IMR-90 (cell line): ENCODE measurements around the gene TNK2.

Experiments
- BHLHE40 ChIP-seq: fragments of 150-350 bp; IDR thresholded peaks from 2 replicates; pipeline ENCODE4 v1.6.1; 2016; ENCODE audit warnings: mild to moderate bottlenecking, low read depth, low read length
- CEBPB ChIP-seq: IDR thresholded peaks from 2 replicates; pipeline ENCODE4 v1.6.1; 2012; ENCODE audit warnings: low read depth, low read length, improper control_type of control experiment
- CHD1 ChIP-seq: IDR thresholded peaks from 2 replicates; pipeline ENCODE4 v1.6.1; 2012; ENCODE audit warnings: low read depth, low read length, improper control_type of control experiment
- CTCF ChIP-seq: conservative IDR thresholded peaks from 2 replicates; pipeline ENCODE4 v1.5.1; 2012; ENCODE audit warnings: mild to moderate bottlenecking, low read depth, low read length, improper control_type of control experiment
- FOS ChIP-seq: fragments of 150-350 bp; IDR thresholded peaks from 2 replicates; pipeline ENCODE4 v1.6.1; 2016; ENCODE audit warnings: low read depth, low read length
- MAZ ChIP-seq: IDR thresholded peaks from 2 replicates; pipeline ENCODE4 v1.6.1; 2012; ENCODE audit warnings: low read depth, mild to moderate bottlenecking, low read length, improper control_type of control experiment, moderate library complexity, borderline replicate concordance
- MXI1 ChIP-seq: IDR thresholded peaks from 2 replicates; pipeline ENCODE4 v1.6.1; 2012; ENCODE audit warnings: low read depth, mild to moderate bottlenecking, low read length, moderate library complexity, borderline replicate concordance
- POLR2A ChIP-seq: IDR thresholded peaks from 2 replicates; pipeline ENCODE4 v1.6.1; 2012; ENCODE audit warnings: mild to moderate bottlenecking, low read depth, low read length
- RAD21 ChIP-seq: IDR thresholded peaks from 2 replicates; pipeline ENCODE4 v1.6.1; 2012; ENCODE audit warnings: low read length, improper control_type of control experiment
- RCOR1 ChIP-seq: IDR thresholded peaks from 2 replicates; pipeline ENCODE4 v1.6.1; 2012; ENCODE audit warnings: mild to moderate bottlenecking, low read length, improper control_type of control experiment; ENCODE audit not compliant: insufficient replicate concordance
- RFX5 ChIP-seq: IDR thresholded peaks from 2 replicates; pipeline ENCODE4 v1.8.0; 2012; ENCODE audit warnings: low read depth, mild to moderate bottlenecking, low read length, moderate library complexity
- SMC3 ChIP-seq: fragments of 150-350 bp; IDR thresholded peaks from 2 replicates; pipeline ENCODE4 v1.6.1; 2016; ENCODE audit warnings: low read depth, mild to moderate bottlenecking, antibody characterized with exemption, low read length, moderate library complexity
- USF2 ChIP-seq: fragments of 150-350 bp; IDR thresholded peaks from 2 replicates; pipeline ENCODE4 v1.6.1; 2017; ENCODE audit warnings: mild to moderate bottlenecking, antibody characterized with exemption, low read length, low read depth

- TF ChIP-seq POLR2A = no peak
- no peak for TF ChIP-seq MAZ
- no peak for TF ChIP-seq CTCF
- no peak for TF ChIP-seq SMC3
- no peak for TF ChIP-seq USF2
- TF ChIP-seq MXI1 = no peak
- TF ChIP-seq BHLHE40 = no peak
- TF ChIP-seq RAD21 = no peak
- TF ChIP-seq FOS = no peak
- TF ChIP-seq RCOR1 = no peak
- no peak for TF ChIP-seq CEBPB
- no peak for TF ChIP-seq CHD1
- TF ChIP-seq RFX5 = no peak
Measured at GRCh38 chr3:195856410-195857084, 51.8 kb downstream of the TNK2 start.
